Measurements from ENCODE around the gene CNN2.

CNN2 gene

GRCh38 chr19:1084024-1084868, 57.8 kb downstream of the CNN2 start:
- Histone ChIP-seq H3K27me3 (replicated peaks; ENCODE audit: control insufficient read depth, insufficient read depth, low read length, poor library complexity, severe bottlenecking) (no peaks in the 10 kb centered on the region), H3K9me3 (ENCODE audit: control insufficient read depth, low read length) (no peaks in the 10 kb centered on the region), H3K27ac (ENCODE audit: insufficient read depth, low read length, poor library complexity, severe bottlenecking) (no peak overlapping the region), H3K4me3 (ENCODE audit: insufficient read depth, low read depth, low read length, poor library complexity, severe bottlenecking) (no peak overlapping the region), H3K36me3 (ENCODE audit: control insufficient read depth, insufficient read depth, low read length) (peaks cover 73% of the 10 kb centered on the region), H3K4me1 (ENCODE audit: control insufficient read depth, insufficient read depth, low read length, poor library complexity, severe bottlenecking) (peaks cover 71% of the 10 kb centered on the region)
- DNase-seq = no peak

- peaks cover 62% of the 10 kb centered on the region for H3K4me1 ChIP-seq (ENCODE audit: control insufficient read depth, insufficient read depth, low read length, poor library complexity, severe bottlenecking)
Observed at GRCh38 chr19:1085053-1085658, 58.7 kb downstream of the CNN2 start.

GRCh38 chr19:1085676-1086442, 59.5 kb downstream of the CNN2 start:
- Histone ChIP-seq H3K36me3 (ENCODE audit: control insufficient read depth, insufficient read depth, low read length) (peaks cover 65% of the 10 kb centered on the region), H3K4me3 (ENCODE audit: insufficient read depth, low read depth, low read length, poor library complexity, severe bottlenecking) (no peak overlapping the region), H3K27ac (ENCODE audit: insufficient read depth, low read length, poor library complexity, severe bottlenecking) (peak overlapping the region; percentile 73), H3K9me3 (ENCODE audit: control insufficient read depth, low read length) (no peaks in the 10 kb centered on the region), H3K27me3 (replicated peaks; ENCODE audit: control insufficient read depth, insufficient read depth, low read length, poor library complexity, severe bottlenecking) (no peaks in the 10 kb centered on the region), H3K4me1 (ENCODE audit: control insufficient read depth, insufficient read depth, low read length, poor library complexity, severe bottlenecking) (peaks cover 55% of the 10 kb centered on the region)
- no peak for DNase-seq

More at GRCh38 chr19:1085053-1085658, 58.7 kb downstream of the CNN2 start:
- no peaks in the 10 kb centered on the region for H3K9me3 ChIP-seq (ENCODE audit: control insufficient read depth, low read length)
- H3K36me3 ChIP-seq (ENCODE audit: control insufficient read depth, insufficient read depth, low read length) = peaks cover 69% of the 10 kb centered on the region
- DNase-seq = no peak
- H3K27ac ChIP-seq (ENCODE audit: insufficient read depth, low read length, poor library complexity, severe bottlenecking) = no peak overlapping the region
- no peaks in the 10 kb centered on the region for H3K27me3 ChIP-seq (replicated peaks; ENCODE audit: control insufficient read depth, insufficient read depth, low read length, poor library complexity, severe bottlenecking)
- H3K4me3 ChIP-seq (ENCODE audit: insufficient read depth, low read depth, low read length, poor library complexity, severe bottlenecking) = no peak overlapping the region

GRCh38 chr19:1086613-1087012, 60.2 kb downstream of the CNN2 start:
- Histone ChIP-seq H3K36me3 (ENCODE audit: control insufficient read depth, insufficient read depth, low read length) (peaks cover 65% of the 10 kb centered on the region), H3K27me3 (replicated peaks; ENCODE audit: control insufficient read depth, insufficient read depth, low read length, poor library complexity, severe bottlenecking) (no peaks in the 10 kb centered on the region), H3K27ac (ENCODE audit: insufficient read depth, low read length, poor library complexity, severe bottlenecking) (peak overlapping the region; percentile 73), H3K9me3 (ENCODE audit: control insufficient read depth, low read length) (no peaks in the 10 kb centered on the region), H3K4me1 (ENCODE audit: control insufficient read depth, insufficient read depth, low read length, poor library complexity, severe bottlenecking) (peaks cover 50% of the 10 kb centered on the region), H3K4me3 (ENCODE audit: insufficient read depth, low read depth, low read length, poor library complexity, severe bottlenecking) (no peak overlapping the region)
- DNase-seq = no peak

DNA sequence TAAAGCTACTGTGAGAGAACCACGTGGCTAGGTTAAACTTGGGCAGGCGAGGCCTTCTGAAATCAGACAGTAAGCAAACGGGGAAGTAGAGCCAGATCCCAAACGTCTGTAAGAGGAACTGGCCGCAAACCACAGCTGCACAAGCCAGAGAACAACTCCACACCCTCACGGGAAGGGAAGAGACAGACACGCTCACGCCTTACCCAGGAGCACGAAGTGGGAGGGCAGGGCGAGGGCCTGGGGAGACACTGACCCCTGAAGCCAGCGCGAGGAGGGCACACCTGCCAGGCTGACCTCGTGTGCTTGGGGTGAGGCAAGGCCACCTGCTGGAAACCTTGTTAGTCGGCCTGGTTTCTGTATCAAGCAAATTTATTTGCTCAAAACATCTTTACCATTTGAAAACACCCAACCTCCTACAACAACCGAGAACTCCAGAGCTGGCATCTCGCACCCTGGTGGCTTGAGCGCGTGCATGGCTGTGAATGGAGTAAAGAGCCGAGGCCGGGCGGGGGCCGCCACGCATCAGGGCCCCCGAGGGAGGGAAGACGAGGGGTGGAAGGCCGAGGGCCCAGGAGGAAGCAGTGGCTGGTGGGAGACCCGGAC, 61.5 kb downstream of the CNN2 start:
- Histone ChIP-seq H3K9me3 (ENCODE audit: control insufficient read depth, low read length) (no peaks in the 10 kb centered on the region), H3K27ac (ENCODE audit: insufficient read depth, low read length, poor library complexity, severe bottlenecking) (peak overlapping the region; percentile 73), H3K4me3 (ENCODE audit: insufficient read depth, low read depth, low read length, poor library complexity, severe bottlenecking) (no peak overlapping the region), H3K4me1 (ENCODE audit: control insufficient read depth, insufficient read depth, low read length, poor library complexity, severe bottlenecking) (peaks cover 40% of the 10 kb centered on the region), H3K27me3 (replicated peaks; ENCODE audit: control insufficient read depth, insufficient read depth, low read length, poor library complexity, severe bottlenecking) (no peaks in the 10 kb centered on the region), H3K36me3 (ENCODE audit: control insufficient read depth, insufficient read depth, low read length) (peaks cover 61% of the 10 kb centered on the region)
- peak in 2 of 3 donors; percentile 40 to 54 for DNase-seq

DNA sequence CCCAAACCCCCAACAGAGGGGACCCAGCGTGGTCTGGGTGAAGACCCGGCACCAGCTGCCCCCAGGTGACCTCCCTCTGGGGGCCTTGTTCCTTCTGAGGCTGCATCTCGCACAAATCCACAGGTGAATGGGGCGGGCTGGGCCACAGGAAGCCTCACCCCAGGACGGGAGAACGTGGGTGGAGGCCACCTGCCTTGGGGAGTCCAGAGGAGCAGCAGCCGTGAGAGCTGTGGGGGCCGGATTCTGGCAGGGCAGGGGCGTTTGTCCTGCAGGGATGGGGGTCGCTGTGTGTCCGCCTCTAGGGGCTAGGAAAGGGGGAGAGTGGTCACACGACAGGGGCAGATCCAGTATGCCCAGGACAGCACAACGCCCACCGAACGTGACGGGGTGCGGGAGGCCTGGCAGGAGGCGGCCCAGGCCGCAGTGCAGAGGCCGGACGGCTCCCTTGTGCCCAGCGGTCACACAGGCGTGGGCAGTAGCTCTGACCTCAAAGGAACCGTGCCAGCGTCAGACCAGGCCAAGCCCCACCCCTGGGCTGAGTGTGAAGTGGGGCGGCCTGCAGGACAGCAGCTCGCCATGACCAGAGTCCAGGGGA, 62.1 kb downstream of the CNN2 start:
- peaks cover 34% of the 10 kb centered on the region for H3K4me1 ChIP-seq (ENCODE audit: control insufficient read depth, insufficient read depth, low read length, poor library complexity, severe bottlenecking)
- no peak for DNase-seq
- no peaks in the 10 kb centered on the region for H3K27me3 ChIP-seq (replicated peaks; ENCODE audit: control insufficient read depth, insufficient read depth, low read length, poor library complexity, severe bottlenecking)
- no peaks in the 10 kb centered on the region for H3K9me3 ChIP-seq (ENCODE audit: control insufficient read depth, low read length)
- H3K27ac ChIP-seq (ENCODE audit: insufficient read depth, low read length, poor library complexity, severe bottlenecking) = peak overlapping the region; percentile 73
- no peak overlapping the region for H3K4me3 ChIP-seq (ENCODE audit: insufficient read depth, low read depth, low read length, poor library complexity, severe bottlenecking)
- peaks cover 59% of the 10 kb centered on the region for H3K36me3 ChIP-seq (ENCODE audit: control insufficient read depth, insufficient read depth, low read length)
